ENCODE measurements around the gene VTI1A.
A peak's percentile ranks its signal among the peaks of the same experiment; 100 is the strongest.
"Not testable (repeated sequence)": the region's sequence is repeated elsewhere in the genome, so short reads cannot be mapped to it uniquely, and the experiment has no call there.

The VTI1A gene

GRCh38 chr10:112446855-112447619, at the start of gene VTI1A, which contains the start of gene ZDHHC6:
VTI1A (plus strand) TSS chr10:112447215; CDS start chr10:112447374, 159 bp downstream.
ZDHHC6 (minus strand) TSS chr10:112446914; CDS start chr10:112445436, 1,478 bp downstream.
- in situ Hi-C loops (cut with HindIII; ENCODE audit: low pct_ligation_motif_present, low pct_unique_long_range_greater_than_20kb, low sequenced_read_pairs): no loop called here
- DNase-seq: peak; percentile 89

- in situ Hi-C loops (cut with HindIII; ENCODE audit: low pct_ligation_motif_present, low pct_unique_long_range_greater_than_20kb, low sequenced_read_pairs): no loop called here
Measured at GRCh38 chr10:112397592-112397991, 49.4 kb upstream of the VTI1A start.

GRCh38 chr10:112402917-112403316, 44.1 kb upstream of the VTI1A start:
- no peak for DNase-seq
- in situ Hi-C loops (cut with HindIII; ENCODE audit: low pct_ligation_motif_present, low pct_unique_long_range_greater_than_20kb, low sequenced_read_pairs): no loop called here

More at GRCh38 chr10:112397592-112397991, 49.4 kb upstream of the VTI1A start:
- no peak for DNase-seq

GRCh38 chr10:112404617-112405016, 42.4 kb upstream of the VTI1A start:
- peak; percentile 45 for DNase-seq
- in situ Hi-C loops (cut with HindIII; ENCODE audit: low pct_ligation_motif_present, low pct_unique_long_range_greater_than_20kb, low sequenced_read_pairs): no loop called here

GRCh38 chr10:112406806-112407205, 40.2 kb upstream of the VTI1A start:
- DNase-seq; in situ Hi-C loops (cut with HindIII; ENCODE audit: low pct_ligation_motif_present, low pct_unique_long_range_greater_than_20kb, low sequenced_read_pairs): not testable (repeated sequence)

- in situ Hi-C loops (cut with HindIII; ENCODE audit: low pct_ligation_motif_present, low pct_unique_long_range_greater_than_20kb, low sequenced_read_pairs): no loop called here
- DNase-seq: no peak
Measured at GRCh38 chr10:112407696-112408095, 39.3 kb upstream of the VTI1A start.

GRCh38 chr10:112409299-112409698, 37.7 kb upstream of the VTI1A start:
- in situ Hi-C loops (cut with HindIII; ENCODE audit: low pct_ligation_motif_present, low pct_unique_long_range_greater_than_20kb, low sequenced_read_pairs): no loop called here
- DNase-seq: no peak

- DNase-seq: no peak
- in situ Hi-C loops (cut with HindIII; ENCODE audit: low pct_ligation_motif_present, low pct_unique_long_range_greater_than_20kb, low sequenced_read_pairs): no loop called here
Measured at GRCh38 chr10:112409755-112410154, 37.3 kb upstream of the VTI1A start.

GRCh38 chr10:112412696-112413095, 34.3 kb upstream of the VTI1A start:
- no peak for DNase-seq
- in situ Hi-C loops (cut with HindIII; ENCODE audit: low pct_ligation_motif_present, low pct_unique_long_range_greater_than_20kb, low sequenced_read_pairs): no loop called here

GRCh38 chr10:112421731-112422130, 25.3 kb upstream of the VTI1A start:
- in situ Hi-C loops (cut with HindIII; ENCODE audit: low pct_ligation_motif_present, low pct_unique_long_range_greater_than_20kb, low sequenced_read_pairs): no loop called here
- DNase-seq: no peak

- DNase-seq: no peak
- in situ Hi-C loops (cut with HindIII; ENCODE audit: low pct_ligation_motif_present, low pct_unique_long_range_greater_than_20kb, low sequenced_read_pairs): no loop called here
Measured at GRCh38 chr10:112424651-112425050, 22.4 kb upstream of the VTI1A start.

- in situ Hi-C loops (cut with HindIII; ENCODE audit: low pct_ligation_motif_present, low pct_unique_long_range_greater_than_20kb, low sequenced_read_pairs): no loop called here
- DNase-seq: no peak
Measured at GRCh38 chr10:112426111-112426510, 20.9 kb upstream of the VTI1A start.

GRCh38 chr10:112429147-112429546, 17.9 kb upstream of the VTI1A start:
- no peak for DNase-seq
- in situ Hi-C loops (cut with HindIII; ENCODE audit: low pct_ligation_motif_present, low pct_unique_long_range_greater_than_20kb, low sequenced_read_pairs): no loop called here

GRCh38 chr10:112429654-112430230, 17.3 kb upstream of the VTI1A start:
- DNase-seq: no peak
- in situ Hi-C loops (cut with HindIII; ENCODE audit: low pct_ligation_motif_present, low pct_unique_long_range_greater_than_20kb, low sequenced_read_pairs): no loop called here

GRCh38 chr10:112433136-112433535, 13.9 kb upstream of the VTI1A start:
- no peak for DNase-seq
- in situ Hi-C loops (cut with HindIII; ENCODE audit: low pct_ligation_motif_present, low pct_unique_long_range_greater_than_20kb, low sequenced_read_pairs): no loop called here

GRCh38 chr10:112434988-112435619, 11.9 kb upstream of the VTI1A start:
- in situ Hi-C loops (cut with HindIII; ENCODE audit: low pct_ligation_motif_present, low pct_unique_long_range_greater_than_20kb, low sequenced_read_pairs): no loop called here
- peak; percentile 64 for DNase-seq

GRCh38 chr10:112438356-112438755, 8.7 kb upstream of the VTI1A start:
- no peak for DNase-seq
- in situ Hi-C loops (cut with HindIII; ENCODE audit: low pct_ligation_motif_present, low pct_unique_long_range_greater_than_20kb, low sequenced_read_pairs): no loop called here

GRCh38 chr10:112441520-112441919, 5.5 kb upstream of the VTI1A start:
- in situ Hi-C loops (cut with HindIII; ENCODE audit: low pct_ligation_motif_present, low pct_unique_long_range_greater_than_20kb, low sequenced_read_pairs): no loop called here
- DNase-seq: no peak

GRCh38 chr10:112442063-112442462, 5.0 kb upstream of the VTI1A start:
- DNase-seq: no peak
- in situ Hi-C loops (cut with HindIII; ENCODE audit: low pct_ligation_motif_present, low pct_unique_long_range_greater_than_20kb, low sequenced_read_pairs): no loop called here

Measured in ACHN (cell line).